ENCODE measurements around the gene USP40.
A peak's percentile ranks its signal among the peaks of the same experiment; 100 is the strongest.
"Not testable (repeated sequence)": the region's sequence is repeated elsewhere in the genome, so short reads cannot be mapped to it uniquely, and the experiment has no call there.

The USP40 gene

GRCh38 chr2:233566141-233566956 lies at the start of gene USP40:
USP40 (minus strand) TSS chr2:233566782; CDS start chr2:233565554, 1,228 bp downstream.
- peak; percentile 44 for DNase-seq

GRCh38 chr2:233611284-233611683 lies 44.7 kb upstream of the USP40 start:
- no peak for DNase-seq

- DNase-seq = no peak
Measured at GRCh38 chr2:233605680-233606079, 39.1 kb upstream of the USP40 start.

- no peak for DNase-seq
Measured at GRCh38 chr2:233604826-233605225, 38.2 kb upstream of the USP40 start.

- DNase-seq = no peak
Measured at GRCh38 chr2:233603520-233603919, 36.9 kb upstream of the USP40 start.

GRCh38 chr2:233602076-233602475 lies 35.5 kb upstream of the USP40 start:
- no peak for DNase-seq

GRCh38 chr2:233600386-233600785 lies 33.8 kb upstream of the USP40 start:
- DNase-seq = no peak

GRCh38 chr2:233598952-233599351 lies 32.4 kb upstream of the USP40 start:
- DNase-seq = no peak

- DNase-seq = no peak
Measured at GRCh38 chr2:233597522-233597921, 30.9 kb upstream of the USP40 start.

GRCh38 chr2:233593201-233593600 lies 26.6 kb upstream of the USP40 start:
- no peak for DNase-seq

- DNase-seq = not testable (repeated sequence)
Measured at GRCh38 chr2:233592706-233593105, 26.1 kb upstream of the USP40 start.

- no peak for DNase-seq
Measured at GRCh38 chr2:233588400-233588799, 21.8 kb upstream of the USP40 start.

GRCh38 chr2:233584210-233584609 lies 17.6 kb upstream of the USP40 start:
- no peak for DNase-seq

GRCh38 chr2:233583217-233583965 lies 16.8 kb upstream of the USP40 start:
- not testable (repeated sequence) for DNase-seq

- DNase-seq = not testable (repeated sequence)
Measured at GRCh38 chr2:233577341-233577740, 10.8 kb upstream of the USP40 start.

GRCh38 chr2:233572468-233572867 lies 5.9 kb upstream of the USP40 start:
- no peak for DNase-seq

GRCh38 chr2:233571462-233571861 lies 4.9 kb upstream of the USP40 start:
- no peak for DNase-seq

GRCh38 chr2:233571001-233571400 lies 4.4 kb upstream of the USP40 start:
- DNase-seq = no peak

GRCh38 chr2:233565685-233566140 lies 869 bp downstream of the USP40 start:
- DNase-seq = no peak

GRCh38 chr2:233563663-233564430 lies 2.7 kb downstream of the USP40 start:
- peak; percentile 35 for DNase-seq

GRCh38 chr2:233556881-233557736 lies 9.5 kb downstream of the USP40 start:
- peak; percentile 81 for DNase-seq

GRCh38 chr2:233553366-233553765 lies 13.2 kb downstream of the USP40 start:
- no peak for DNase-seq
